PC-3 (cell line): ENCODE results near the gene OPHN1. TPM values are rescaled to one million over a fixed set of nuclear protein-coding genes. Genes with fewer than 3 reads are reported as not detected.
A peak's percentile ranks its signal among the peaks of the same experiment; 100 is the strongest.

Source experiments
- ATAC-seq: fragments of 200-7000 bp; cut with Tn5 transposase; 2 replicates; pipeline ENCODE4 v1.9.1; 2020; ENCODE audit warnings: mild to moderate bottlenecking, moderate library complexity
- BruUV-seq: library from RNA; stranded (reverse); fragments of 400-500 nt; replicated peaks from 2 replicates; lab custom pipeline; 2021; lab: Mats Ljungman, UMichigan
- CTCF ChIA-PET: fragments of 300-600 bp; sonication (Branson Sonifier 250); formaldehyde crosslinking; loops from one replicate; lab custom pipeline; 2022; ENCODE audit warnings: antibody characterized with exemption; lab: Charles Lee
- POLR2A ChIA-PET: fragments of 300-600 bp; sonication (Branson Sonifier 250); formaldehyde crosslinking; loops from one replicate; lab custom pipeline; 2022; ENCODE audit warnings: antibody characterized with exemption; ENCODE audit not compliant: unreplicated experiment; lab: Charles Lee
- DNase-seq: peaks from one replicate; pipeline ENCODE4 v3.0.0-alpha.2; 2015
- H2AFZ ChIP-seq: fragments of 300-600 bp; sonication (generic); 2 replicates; pipeline ENCODE4 v1.6.0; 2016; ENCODE audit warnings: antibody characterized with exemption, low read length
- H3F3A ChIP-seq: fragments of 300-600 bp; sonication (generic); one replicate; pipeline ENCODE4 v1.6.0; 2017; ENCODE audit warnings: antibody characterized with exemption, low read length, control low read depth, mild to moderate bottlenecking; ENCODE audit not compliant: unreplicated experiment
- H3K27ac ChIP-seq: fragments of 300-600 bp; sonication (generic); 2 replicates; pipeline ENCODE4 v1.5.1; 2016; ENCODE audit warnings: mild to moderate bottlenecking, low read length
- H3K27me3 ChIP-seq: fragments of 300-600 bp; sonication (generic); 2 replicates; pipeline ENCODE4 v1.6.1; 2016; ENCODE audit warnings: low read length, mixed read lengths
- H3K36me3 ChIP-seq: fragments of 300-600 bp; sonication (generic); 2 replicates; pipeline ENCODE4 v1.6.1; 2016; ENCODE audit warnings: low read depth, mixed run types, low read length, mixed read lengths
- H3K4me1 ChIP-seq: fragments of 300-600 bp; sonication (generic); 2 replicates; pipeline ENCODE4 v1.5.1; 2016; ENCODE audit warnings: low read length; ENCODE audit not compliant: insufficient read depth
- H3K4me2 ChIP-seq: fragments of 300-600 bp; sonication (generic); 2 replicates; pipeline ENCODE4 v1.6.0; 2016; ENCODE audit warnings: low read length
- H3K4me3 ChIP-seq: fragments of 300-600 bp; sonication (generic); 2 replicates; pipeline ENCODE4 v1.5.1; 2016; ENCODE audit warnings: mild to moderate bottlenecking, low read length, mixed read lengths
- H3K79me2 ChIP-seq: fragments of 300-600 bp; sonication (generic); 2 replicates; pipeline ENCODE4 v1.6.1; 2017; ENCODE audit warnings: low read length, mixed read lengths
- H3K9ac ChIP-seq: fragments of 300-600 bp; sonication (generic); 2 replicates; pipeline ENCODE4 v1.6.0; 2016; ENCODE audit warnings: mild to moderate bottlenecking, low read length
- H3K9me2 ChIP-seq: fragments of 300-600 bp; sonication (generic); replicated peaks from 2 replicates; pipeline ENCODE4 v1.6.1; 2016; ENCODE audit warnings: mixed run types, low read length, mixed read lengths
- H3K9me3 ChIP-seq: fragments of 300-600 bp; sonication (generic); 2 replicates; pipeline ENCODE4 v1.6.1; 2016; ENCODE audit warnings: low read length, mixed read lengths
- H4K20me1 ChIP-seq: fragments of 300-600 bp; sonication (generic); 2 replicates; pipeline ENCODE4 v1.6.1; 2016; ENCODE audit warnings: low read length, mixed read lengths
- CTCF ChIP-seq: fragments of 300-600 bp; sonication (generic); conservative IDR thresholded peaks from 2 replicates; pipeline ENCODE4 v1.5.1; 2017; ENCODE audit warnings: antibody characterized with exemption, low read depth, mild to moderate bottlenecking, low read length
- EZH2 ChIP-seq: fragments of 300-600 bp; sonication (generic); IDR thresholded peaks from one replicate; pipeline ENCODE4 v1.6.1; 2017; ENCODE audit warnings: antibody characterized with exemption, mild to moderate bottlenecking, low read length; ENCODE audit not compliant: unreplicated experiment
- EZH2phosphoT487 ChIP-seq: fragments of 300-600 bp; sonication (generic); IDR thresholded peaks from 2 replicates; pipeline ENCODE4 v1.6.1; 2018; ENCODE audit warnings: mild to moderate bottlenecking, antibody characterized with exemption, low read length, borderline replicate concordance
- intact Hi-C: fragments of 100-400 bp; cut with micrococcal nuclease; formaldehyde crosslinking; loops from 2 replicates; pipeline ENCODE4 v1.9.0; 2023
- total RNA-seq: library from RNA; depleted of rRNA; stranded (reverse); fragments of >200 nt; gene quantifications from 2 replicates; pipeline ENCODE4 v1.2.3, GENCODE V29; 2014

OPHN1 gene
- total RNA-seq, 1 experiment from 2014 or later = 6.0 TPM

GRCh38 chrX:68175562-68175961, 257.7 kb downstream of the OPHN1 start:
- Histone ChIP-seq H3K27ac (no peak overlapping the region), H2AFZ (no peak overlapping the region), H3K4me2 (no peak overlapping the region), H4K20me1 (no peaks in the 10 kb centered on the region), H3K4me1 (no peaks in the 10 kb centered on the region), H3K79me2 (no peaks in the 10 kb centered on the region), H3K27me3 (no peaks in the 10 kb centered on the region), H3K9ac (no peak overlapping the region), H3K9me2 (no peaks in the 10 kb centered on the region), H3K4me3 (no peak overlapping the region), H3F3A (no peaks in the 10 kb centered on the region), H3K36me3 (no peaks in the 10 kb centered on the region), H3K9me3 (no peaks in the 10 kb centered on the region)
- POLR2A ChIA-PET = no interaction called here
- peak; percentile 43 for DNase-seq
- CTCF ChIA-PET = no interaction called here
- peak; percentile 43; the same call in 1 of the 2 replicates for ATAC-seq
- intact Hi-C loops = no loop called here
- no TSS peak for BruUV-seq
- TF ChIP-seq CTCF = no peak
- no peak for TF ChIP-seq EZH2
- TF ChIP-seq EZH2phosphoT487 = no peak

GRCh38 chrX:68163441-68163840, 269.9 kb downstream of the OPHN1 start:
- TF ChIP-seq CTCF (no peak), EZH2 (no peak), EZH2phosphoT487 (no peak)
- DNase-seq (no peak), ATAC-seq (no peak)
- Histone ChIP-seq H3K4me3 (no peak overlapping the region), H4K20me1 (no peaks in the 10 kb centered on the region), H3K9ac (no peak overlapping the region), H3K4me2 (no peak overlapping the region), H3K9me2 (no peaks in the 10 kb centered on the region), H3K36me3 (no peaks in the 10 kb centered on the region), H3K79me2 (no peaks in the 10 kb centered on the region), H3K9me3 (no peaks in the 10 kb centered on the region), H3F3A (no peaks in the 10 kb centered on the region), H2AFZ (no peak overlapping the region), H3K4me1 (no peaks in the 10 kb centered on the region), H3K27ac (no peak overlapping the region), H3K27me3 (no peaks in the 10 kb centered on the region)
- ChIA-PET CTCF (no interaction called here), POLR2A (no interaction called here)
- BruUV-seq = no TSS peak
- intact Hi-C loops = no loop called here

- TF ChIP-seq EZH2phosphoT487 = no peak
- H3K9ac ChIP-seq = no peak overlapping the region
- H3K4me1 ChIP-seq = peaks cover 9% of the 10 kb centered on the region; the same call in 1 of the 2 replicates
- CTCF ChIA-PET = no interaction called here
- no peaks in the 10 kb centered on the region for H3F3A ChIP-seq
- no peak overlapping the region for H3K4me2 ChIP-seq
- no peaks in the 10 kb centered on the region for H3K79me2 ChIP-seq
- ATAC-seq (no peak), DNase-seq (no peak)
- H4K20me1 ChIP-seq = no peaks in the 10 kb centered on the region
- no peaks in the 10 kb centered on the region for H3K9me3 ChIP-seq
- H3K4me3 ChIP-seq = no peak overlapping the region
- no TSS peak for BruUV-seq
- no peaks in the 10 kb centered on the region for H3K36me3 ChIP-seq
- no peak overlapping the region for H3K27ac ChIP-seq
- no peaks in the 10 kb centered on the region for H3K27me3 ChIP-seq
- POLR2A ChIA-PET = no interaction called here
- intact Hi-C loops = no loop called here
- H2AFZ ChIP-seq = no peak overlapping the region
- no peaks in the 10 kb centered on the region for H3K9me2 ChIP-seq
These were observed 285.4 kb downstream of the OPHN1 start for GRCh38 chrX:68147848-68148247.
